Osteoblast (primary cell): ENCODE measurements around the gene TCF4. TPM values are rescaled to one million over a fixed set of nuclear protein-coding genes. Genes with fewer than 3 reads are reported as not detected.
A peak's percentile ranks its signal among the peaks of the same experiment; 100 is the strongest.

Experiments used
- DNase-seq: peaks from one replicate; pipeline ENCODE4 v3.0.0; 2011; ENCODE audit warnings: low spot score, mixed read lengths; ENCODE audit not compliant: insufficient read length; ENCODE audit errors: missing footprints
- H2AFZ ChIP-seq: 2 replicates; pipeline ENCODE4 v1.6.0; 2011; ENCODE audit warnings: mild to moderate bottlenecking, low read length
- H3K27ac ChIP-seq: 2 replicates; pipeline ENCODE4 v1.5.1; 2011; ENCODE audit warnings: mild to moderate bottlenecking, low read depth, low read length, moderate library complexity
- H3K27me3 ChIP-seq: 2 replicates; pipeline ENCODE4 v1.6.0; 2012; ENCODE audit warnings: mild to moderate bottlenecking, control low read depth, inconsistent platforms, low read length, moderate library complexity; ENCODE audit not compliant: insufficient read depth
- H3K36me3 ChIP-seq: 2 replicates; pipeline ENCODE4 v1.5.1; 2011; ENCODE audit warnings: mild to moderate bottlenecking, low read length, control low read depth, moderate library complexity; ENCODE audit not compliant: insufficient read depth
- H3K4me1 ChIP-seq: 2 replicates; pipeline ENCODE4 v1.5.1; 2011; ENCODE audit warnings: mild to moderate bottlenecking, low read length, control low read depth, moderate library complexity; ENCODE audit not compliant: insufficient read depth
- H3K4me2 ChIP-seq: 2 replicates; pipeline ENCODE4 v1.6.0; 2011; ENCODE audit warnings: mild to moderate bottlenecking, low read length; ENCODE audit not compliant: insufficient read depth
- H3K4me3 ChIP-seq: fragments of 200-600 bp; sonication (generic); 3 replicates; pipeline ENCODE4 v1.5.1; 2012; ENCODE audit warnings: mild to moderate bottlenecking, low read length, inconsistent platforms; ENCODE audit not compliant: insufficient read depth
- H3K79me2 ChIP-seq: 2 replicates; pipeline ENCODE4 v1.6.0; 2012; ENCODE audit warnings: mild to moderate bottlenecking, low read length, control low read depth, inconsistent platforms; ENCODE audit not compliant: insufficient read depth
- H3K9me3 ChIP-seq: 2 replicates; pipeline ENCODE4 v1.5.1; 2011; ENCODE audit warnings: low read depth, low read length, control low read depth
- H4K20me1 ChIP-seq: 2 replicates; pipeline ENCODE4 v1.6.0; 2012; ENCODE audit warnings: mild to moderate bottlenecking, low read length, control low read depth; ENCODE audit not compliant: insufficient read depth
- CTCF ChIP-seq: IDR thresholded peaks from 2 replicates; pipeline ENCODE4 v1.5.1; 2011; ENCODE audit warnings: mild to moderate bottlenecking, low read depth, low read length, moderate library complexity; ENCODE audit errors: extremely low read depth
- total RNA-seq: library from RNA; depleted of rRNA; stranded (reverse); fragments of >200 nt; gene quantifications from 2 replicates; pipeline ENCODE4 v1.2.3, GENCODE V29; 2012

TCF4 gene
- total RNA-seq, 1 donor, result 87.2 TPM

DNA sequence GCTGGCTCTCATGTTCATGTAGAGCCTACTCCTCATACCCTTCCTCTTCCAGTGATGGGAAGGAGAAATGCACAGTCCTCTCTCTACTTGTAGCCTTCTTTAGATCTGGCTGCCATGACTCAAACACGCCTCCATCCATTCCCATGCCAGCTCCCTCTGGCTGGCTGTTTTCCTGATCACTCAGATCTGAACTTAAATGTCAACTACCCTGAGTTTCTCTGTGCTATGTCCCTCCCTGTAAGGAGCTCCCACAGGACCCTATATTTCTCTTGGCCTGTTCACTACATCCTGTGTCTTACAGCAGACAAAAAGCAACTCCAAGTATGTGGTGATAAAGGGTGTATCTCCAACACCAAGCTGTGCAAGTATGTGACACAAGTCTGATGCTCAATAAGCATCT, 152.4 kb downstream of the TCF4 start:
- peak; percentile 61 for DNase-seq
- H3K4me3 ChIP-seq, result no peak overlapping the region
- H3K4me2 ChIP-seq, result no peak overlapping the region
- no peak for TF ChIP-seq CTCF
- H3K27me3 ChIP-seq, result no peaks in the 10 kb centered on the region
- H4K20me1 ChIP-seq, result no peaks in the 10 kb centered on the region
- H3K27ac ChIP-seq, result no peak overlapping the region
- peaks cover 8% of the 10 kb centered on the region for H3K4me1 ChIP-seq
- H3K9me3 ChIP-seq, result no peaks in the 10 kb centered on the region
- peaks cover 20% of the 10 kb centered on the region for H3K79me2 ChIP-seq
- no peaks in the 10 kb centered on the region for H3K36me3 ChIP-seq
- no peak overlapping the region for H2AFZ ChIP-seq

DNA sequence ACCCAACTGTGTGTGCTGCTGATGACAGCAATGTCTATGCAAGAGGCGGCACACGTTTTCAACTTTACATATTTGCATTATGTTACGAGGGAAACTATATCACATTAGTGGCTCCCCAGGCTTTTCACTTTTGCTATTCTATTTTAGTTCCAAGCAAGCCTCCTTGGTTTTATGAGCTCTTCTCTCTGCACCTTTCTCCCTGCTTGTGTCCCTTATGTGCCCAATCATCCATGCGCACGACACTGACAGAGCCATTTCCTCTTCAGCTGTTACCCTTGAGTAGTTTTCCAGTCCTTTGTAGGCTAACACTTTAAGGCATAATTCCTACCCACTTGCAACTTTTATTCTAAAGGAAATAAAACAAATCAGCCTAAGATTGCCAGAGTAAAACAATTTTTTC, 154.3 kb downstream of the TCF4 start:
- H2AFZ ChIP-seq, result no peak overlapping the region
- H3K36me3 ChIP-seq, result peaks cover under 1% of the 10 kb centered on the region
- no peak overlapping the region for H3K4me3 ChIP-seq
- H3K4me2 ChIP-seq, result no peak overlapping the region
- peaks cover 19% of the 10 kb centered on the region for H3K79me2 ChIP-seq
- no peaks in the 10 kb centered on the region for H3K9me3 ChIP-seq
- no peak for DNase-seq
- H3K27me3 ChIP-seq, result no peaks in the 10 kb centered on the region
- peaks cover 8% of the 10 kb centered on the region for H3K4me1 ChIP-seq
- no peak for TF ChIP-seq CTCF
- H3K27ac ChIP-seq, result no peak overlapping the region
- peaks cover 4% of the 10 kb centered on the region for H4K20me1 ChIP-seq

GRCh38 chr18:55433140-55433539, 154.9 kb downstream of the TCF4 start:
- peaks cover 6% of the 10 kb centered on the region for H4K20me1 ChIP-seq
- no peak for DNase-seq
- peaks cover 19% of the 10 kb centered on the region for H3K79me2 ChIP-seq
- no peak overlapping the region for H3K27ac ChIP-seq
- no peak overlapping the region for H3K4me2 ChIP-seq
- no peak overlapping the region for H3K4me3 ChIP-seq
- no peaks in the 10 kb centered on the region for H3K9me3 ChIP-seq
- no peak for TF ChIP-seq CTCF
- peaks cover 5% of the 10 kb centered on the region for H3K36me3 ChIP-seq
- H3K4me1 ChIP-seq, result peaks cover 8% of the 10 kb centered on the region
- H3K27me3 ChIP-seq, result no peaks in the 10 kb centered on the region
- H2AFZ ChIP-seq, result no peak overlapping the region

- no peak for TF ChIP-seq CTCF
- Histone ChIP-seq H2AFZ (no peak overlapping the region), H3K9me3 (no peaks in the 10 kb centered on the region), H3K4me1 (peaks cover 8% of the 10 kb centered on the region), H3K36me3 (peaks cover 5% of the 10 kb centered on the region), H3K4me3 (no peak overlapping the region), H3K4me2 (no peak overlapping the region), H3K27ac (no peak overlapping the region), H4K20me1 (peaks cover 6% of the 10 kb centered on the region), H3K27me3 (no peaks in the 10 kb centered on the region), H3K79me2 (peaks cover 22% of the 10 kb centered on the region)
- DNase-seq, result peak; percentile 50
Observed at GRCh38 chr18:55432307-55433040, 155.5 kb downstream of the TCF4 start.
